GM12878 (cell line): ENCODE measurements around the gene HRC. TPM values are rescaled to one million over a fixed set of nuclear protein-coding genes. Genes with fewer than 3 reads are reported as not detected.
A peak's percentile ranks its signal among the peaks of the same experiment; 100 is the strongest.

Source experiments
- ATAC-seq: fragments of 200-7000 bp; cut with Tn5 transposase; 3 replicates; pipeline ENCODE4 v1.9.1; 2020; ENCODE audit warnings: mild to moderate bottlenecking, moderate library complexity
- BruUV-seq: library from RNA; stranded (reverse); fragments of 400-500 nt; replicated peaks from 2 replicates; lab custom pipeline; 2021; lab: Mats Ljungman, UMichigan
- CTCF ChIA-PET: fragments of 300-600 bp; sonication (Branson Sonifier 250); formaldehyde crosslinking; extraction: SDS; loops from one replicate; lab custom pipeline; 2021; ENCODE audit warnings: inconsistent platforms; lab: Yijun Ruan, JAX
- POLR2A ChIA-PET: fragments of 350-600 bp; formaldehyde crosslinking; extraction: SDS; loops from one replicate; lab custom pipeline; 2021; ENCODE audit warnings: inconsistent platforms; lab: Charles Lee
- RAD21 ChIA-PET: fragments of 300-600 bp; sonication (Branson Sonifier 250); formaldehyde crosslinking; loops from one replicate; lab custom pipeline; 2023; ENCODE audit warnings: antibody characterized with exemption; ENCODE audit not compliant: unreplicated experiment; lab: Charles Lee
- SMC1A ChIA-PET: fragments of 300-600 bp; sonication (Branson Sonifier 250); formaldehyde crosslinking; loops from one replicate; lab custom pipeline; 2023; ENCODE audit not compliant: unreplicated experiment, uncharacterized antibody; lab: Charles Lee
- DNase-seq: peaks from one replicate; pipeline ENCODE4 v3.0.0-alpha.2; 2011; ENCODE audit warnings: low read depth, low spot score
- FAIRE-seq: peaks from 3 replicates; lab custom pipeline; 2011; peaks lifted over from hg19 to GRCh38; lab: Jason Lieb, UNC
- H2AFZ ChIP-seq: 2 replicates; pipeline ENCODE4 v1.6.0; 2011; ENCODE audit warnings: low read depth, low read length, control low read depth; ENCODE audit not compliant: control insufficient read depth
- H3K27ac ChIP-seq: 2 replicates; pipeline ENCODE4 v1.5.1; 2011; ENCODE audit warnings: control low read depth; ENCODE audit not compliant: control insufficient read depth, insufficient read depth
- H3K27me3 ChIP-seq, 2 experiments: replicated peaks in 1 of 2; 2 replicates each; pipeline versions ENCODE4 v1.6.0 to v1.6.1; 2011; ENCODE audit warnings: low read length in 1 of 2; ENCODE audit not compliant: control insufficient read depth in 2 of 2, insufficient read depth in 2 of 2
- H3K36me3 ChIP-seq, 2 experiments: 2 replicates each; pipeline ENCODE4 v1.5.1; 2011; ENCODE audit warnings: low read length in 1 of 2; ENCODE audit not compliant: control insufficient read depth in 2 of 2, insufficient read depth in 2 of 2
- H3K4me1 ChIP-seq: 2 replicates; pipeline ENCODE4 v1.6.1; 2011; ENCODE audit warnings: mild to moderate bottlenecking, low read length, moderate library complexity, mixed read lengths; ENCODE audit not compliant: control insufficient read depth, insufficient read depth
- H3K4me2 ChIP-seq: 2 replicates; pipeline ENCODE4 v1.6.0; 2011; ENCODE audit warnings: control low read depth; ENCODE audit not compliant: control insufficient read depth, insufficient read depth
- H3K4me3 ChIP-seq: fragments of 200-600 bp; sonication (generic); 2 replicates; pipeline ENCODE4 v1.5.1; 2016
- H3K79me2 ChIP-seq: 2 replicates; pipeline ENCODE4 v1.6.0; 2011; ENCODE audit warnings: low read length; ENCODE audit not compliant: control insufficient read depth, insufficient read depth
- H3K9ac ChIP-seq: 2 replicates; pipeline ENCODE4 v1.8.0; 2011; ENCODE audit warnings: low read length, control low read depth, mixed read lengths; ENCODE audit not compliant: control insufficient read depth, insufficient read depth
- H3K9me3 ChIP-seq: replicated peaks from 3 replicates; pipeline ENCODE4 v1.5.1; 2011; ENCODE audit warnings: mild to moderate bottlenecking, low read length; ENCODE audit not compliant: control insufficient read depth, insufficient read depth
- H4K20me1 ChIP-seq: 2 replicates; pipeline ENCODE4 v1.6.0; 2011; ENCODE audit not compliant: control insufficient read depth, insufficient read depth
- BACH1 ChIP-seq: fragments of 450-650 bp; IDR thresholded peaks from 2 replicates; pipeline ENCODE4 v1.6.1; 2017; ENCODE audit warnings: mild to moderate bottlenecking, borderline replicate concordance
- CREM ChIP-seq: IDR thresholded peaks from 2 replicates; pipeline ENCODE4 v1.6.1; 2014; ENCODE audit warnings: antibody characterized with exemption, low read depth
- EP300 ChIP-seq, 2 experiments: fragments of 150-350 bp in 1 of 2; IDR thresholded peaks; 2 replicates each; pipeline ENCODE4 v1.6.1; 2011 to 2012; ENCODE audit warnings: low read depth in 2 of 2, low read length in 2 of 2, borderline replicate concordance in 1 of 2, improper control_type of control experiment in 1 of 2, inconsistent platforms in 1 of 2; ENCODE audit not compliant: control insufficient read depth in 1 of 2
- NFYA ChIP-seq: IDR thresholded peaks from 2 replicates; pipeline ENCODE4 v1.6.1; 2011; ENCODE audit warnings: low read depth, mild to moderate bottlenecking, low read length, improper control_type of control experiment, borderline replicate concordance
- PBX3 ChIP-seq: IDR thresholded peaks from 2 replicates; pipeline ENCODE4 v1.6.1; 2011; ENCODE audit warnings: mild to moderate bottlenecking, low read depth, low read length, moderate library complexity; ENCODE audit not compliant: insufficient replicate concordance
- POLR2A ChIP-seq: IDR thresholded peaks from 2 replicates; pipeline ENCODE4 v1.6.1; 2011; ENCODE audit warnings: low read depth, mild to moderate bottlenecking, low read length
- POLR2AphosphoS5 ChIP-seq: IDR thresholded peaks from 2 replicates; pipeline ENCODE4 v1.6.1; 2011; ENCODE audit warnings: mild to moderate bottlenecking, low read length, inconsistent platforms
- RAD51 ChIP-seq: fragments of 450-650 bp; IDR thresholded peaks from 2 replicates; pipeline ENCODE4 v1.6.1; 2016; ENCODE audit warnings: moderate library complexity, mild to moderate bottlenecking, inconsistent platforms
- ZZZ3 ChIP-seq: IDR thresholded peaks from 2 replicates; pipeline ENCODE4 v1.6.1; 2011; ENCODE audit warnings: low read depth; ENCODE audit not compliant: control insufficient read depth, insufficient read length
- WGBS: methylation state at CpG from one replicate; pipeline ENCODE4 v1.1.6; 2016; ENCODE audit warnings: low lambda C conversion rate; ENCODE audit not compliant: insufficient replicate concordance, insufficient coverage; ENCODE audit errors: missing lambda C conversion rate; 5-methylcytosine and 5-hydroxymethylcytosine counted together
- in situ Hi-C: fragments of 300-500 bp; cut with MboI; formaldehyde crosslinking; loops from 9 replicates; pipeline ENCODE4 v1.14.3; 2018; ENCODE audit warnings: mixed read lengths
- intact Hi-C: fragments of 100-400 bp; cut with micrococcal nuclease; formaldehyde crosslinking; loops from one replicate; pipeline ENCODE4 v1.14.2; 2022; ENCODE audit not compliant: unreplicated experiment
- polyA plus RNA-seq, 11 experiments: library from polyadenylated mRNA; depleted of rRNA in 4 of 11; unstranded in 6 of 11; stranded (reverse) in 5 of 11; fragments of >200 nt; fragmentation: Nextera tagmentation in 4 of 11; fragmentation: Illumina TruSeq in 1 of 11; extraction: Ambion mirVana in 4 of 11; extraction: Trizol in 1 of 11; gene quantifications; 1 replicate in 1 of 11; 2 replicates in 10 of 11; pipeline versions ENCODE4 v1.2.1 to v1.2.3, GENCODE V29; 2011 to 2016; ENCODE audit warnings: inconsistent platforms in 2 of 11, missing spikeins in 2 of 11, low read depth in 1 of 11
- total RNA-seq, 4 experiments: library from RNA; depleted of rRNA in 3 of 4; stranded (reverse); fragments of >200 nt in 3 of 4; fragmentation: Illumina TruSeq in 1 of 4; extraction: Trizol in 1 of 4; gene quantifications; 2 replicates each; pipeline versions ENCODE4 v1.2.1 to v1.2.3, GENCODE V29; 2013 to 2021
- TF ChIP-seq, protein P1 (sequence below): fragments of 450-650 bp; IDR thresholded peaks from 2 replicates; pipeline ENCODE4 v1.6.1; 2016; ENCODE audit warnings: mild to moderate bottlenecking, moderate library complexity, borderline replicate concordance

The HRC gene
- total and polyA plus RNA-seq, 10 of the 15 experiments (the other 5 are each of a cell fraction or from before 2014, with no cell fraction given) = 0.10 TPM; not detected in 9

- Histone ChIP-seq H4K20me1 (no peaks in the 10 kb centered on the region), H3K4me1 (peaks cover 4% of the 10 kb centered on the region), H3K9ac (no peak overlapping the region), H3K27me3 (no peaks in the 10 kb centered on the region), H2AFZ (no peak overlapping the region), H3K27ac (no peak overlapping the region), H3K79me2 (no peaks in the 10 kb centered on the region), H3K4me2 (no peak overlapping the region), H3K36me3 (peaks cover 7 to 37% of the 10 kb centered on the region in 2 experiments), H3K4me3 (no peak overlapping the region), H3K9me3 (no peaks in the 10 kb centered on the region)
- ATAC-seq (no peak), FAIRE-seq (no peak), DNase-seq (no peak)
- ChIA-PET CTCF (interaction anchor here (1.0 to 1.7 kb wide), 3 partner anchors 11 to 90 kb away, joined by 3 to 9 read pairs (median 3); no protein-coding TSS in a partner anchor), POLR2A (interaction anchor here (0.7 kb wide), 1 partner anchor 341 kb away, joined by 8 read pairs; no protein-coding TSS in a partner anchor), SMC1A (no interaction called here), RAD21 (no interaction called here)
- 99% methylated on average over 5 of the region's 5 CpGs for WGBS
- TF ChIP-seq BACH1 (no peak), POLR2AphosphoS5 (peak; percentile 51; the same call in 1 of the 2 replicates), POLR2A (peak; percentile 54)
- BruUV-seq = no TSS peak
- intact Hi-C loops (no loop called here), in situ Hi-C loops (no loop called here)
Measured at GRCh38 chr19:49109051-49109450, 46.1 kb downstream of the HRC start.

DNA sequence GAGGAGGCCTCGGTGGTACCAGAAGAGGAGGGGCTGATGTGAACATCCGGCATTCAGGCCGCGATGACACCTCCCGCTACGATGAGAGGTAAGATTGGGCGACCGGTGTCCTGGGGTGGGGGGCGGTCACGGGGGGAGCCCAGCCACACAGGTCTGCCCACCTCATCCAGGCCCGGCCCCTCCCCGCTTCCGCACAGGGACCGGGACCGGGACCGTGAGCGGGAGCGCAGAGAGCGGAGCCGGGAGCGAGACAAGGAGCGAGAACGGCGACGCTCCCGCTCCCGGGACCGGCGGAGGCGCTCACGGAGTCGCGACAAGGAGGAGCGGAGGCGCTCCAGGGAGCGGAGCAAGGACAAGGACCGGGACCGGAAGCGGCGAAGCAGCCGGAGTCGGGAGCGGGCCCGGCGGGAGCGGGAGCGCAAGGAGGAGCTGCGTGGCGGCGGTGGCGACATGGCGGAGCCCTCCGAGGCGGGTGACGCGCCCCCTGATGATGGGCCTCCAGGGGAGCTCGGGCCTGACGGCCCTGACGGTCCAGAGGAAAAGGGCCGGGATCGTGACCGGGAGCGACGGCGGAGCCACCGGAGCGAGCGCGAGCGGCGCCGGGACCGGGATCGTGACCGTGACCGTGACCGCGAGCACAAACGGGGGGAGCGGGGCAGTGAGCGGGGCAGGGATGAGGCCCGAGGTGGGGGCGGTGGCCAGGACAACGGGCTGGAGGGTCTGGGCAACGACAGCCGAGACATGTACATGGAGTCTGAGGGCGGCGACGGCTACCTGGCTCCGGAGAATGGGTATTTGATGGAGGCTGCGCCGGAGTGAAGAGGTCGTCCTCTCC lies 47.4 kb downstream of the HRC start:
- intact Hi-C loops = no loop called here
- no peak overlapping the region for H2AFZ ChIP-seq
- BruUV-seq = no TSS peak
- H3K79me2 ChIP-seq = no peaks in the 10 kb centered on the region
- H3K36me3 ChIP-seq = peaks cover 7 to 41% of the 10 kb centered on the region in 2 experiments
- FAIRE-seq (no peak), ATAC-seq (no peak), DNase-seq (no peak)
- 92% methylated on average over 78 of the region's 93 CpGs for WGBS
- H3K4me3 ChIP-seq = no peak overlapping the region
- H3K27ac ChIP-seq = no peak overlapping the region
- H3K4me2 ChIP-seq = no peak overlapping the region
- no peaks in the 10 kb centered on the region for H3K9me3 ChIP-seq
- in situ Hi-C loops = no loop called here
- no peaks in the 10 kb centered on the region for H3K4me1 ChIP-seq
- ChIA-PET POLR2A (no interaction called here), RAD21 (no interaction called here), SMC1A (no interaction called here), CTCF (interaction anchor here (1.0 kb wide), 1 partner anchor 91 kb away, joined by 3 read pairs; no protein-coding TSS in a partner anchor)
- no peaks in the 10 kb centered on the region for H4K20me1 ChIP-seq
- H3K27me3 ChIP-seq = no peaks in the 10 kb centered on the region
- H3K9ac ChIP-seq = no peak overlapping the region
- peak; percentile 44; the same call in 1 of the 2 replicates for TF ChIP-seq POLR2A
- no peak for TF ChIP-seq NFYA
- TF ChIP-seq CREM = no peak
- TF ChIP-seq EP300 (IDR thresholded peaks at IDR 0.05; ENCODE audit: borderline replicate concordance in 1 of 2, control insufficient read depth in 1 of 2, low read depth in 2 of 2, low read length in 2 of 2) = no peak
- no peak for TF ChIP-seq RAD51
- TF ChIP-seq, protein P1, sequence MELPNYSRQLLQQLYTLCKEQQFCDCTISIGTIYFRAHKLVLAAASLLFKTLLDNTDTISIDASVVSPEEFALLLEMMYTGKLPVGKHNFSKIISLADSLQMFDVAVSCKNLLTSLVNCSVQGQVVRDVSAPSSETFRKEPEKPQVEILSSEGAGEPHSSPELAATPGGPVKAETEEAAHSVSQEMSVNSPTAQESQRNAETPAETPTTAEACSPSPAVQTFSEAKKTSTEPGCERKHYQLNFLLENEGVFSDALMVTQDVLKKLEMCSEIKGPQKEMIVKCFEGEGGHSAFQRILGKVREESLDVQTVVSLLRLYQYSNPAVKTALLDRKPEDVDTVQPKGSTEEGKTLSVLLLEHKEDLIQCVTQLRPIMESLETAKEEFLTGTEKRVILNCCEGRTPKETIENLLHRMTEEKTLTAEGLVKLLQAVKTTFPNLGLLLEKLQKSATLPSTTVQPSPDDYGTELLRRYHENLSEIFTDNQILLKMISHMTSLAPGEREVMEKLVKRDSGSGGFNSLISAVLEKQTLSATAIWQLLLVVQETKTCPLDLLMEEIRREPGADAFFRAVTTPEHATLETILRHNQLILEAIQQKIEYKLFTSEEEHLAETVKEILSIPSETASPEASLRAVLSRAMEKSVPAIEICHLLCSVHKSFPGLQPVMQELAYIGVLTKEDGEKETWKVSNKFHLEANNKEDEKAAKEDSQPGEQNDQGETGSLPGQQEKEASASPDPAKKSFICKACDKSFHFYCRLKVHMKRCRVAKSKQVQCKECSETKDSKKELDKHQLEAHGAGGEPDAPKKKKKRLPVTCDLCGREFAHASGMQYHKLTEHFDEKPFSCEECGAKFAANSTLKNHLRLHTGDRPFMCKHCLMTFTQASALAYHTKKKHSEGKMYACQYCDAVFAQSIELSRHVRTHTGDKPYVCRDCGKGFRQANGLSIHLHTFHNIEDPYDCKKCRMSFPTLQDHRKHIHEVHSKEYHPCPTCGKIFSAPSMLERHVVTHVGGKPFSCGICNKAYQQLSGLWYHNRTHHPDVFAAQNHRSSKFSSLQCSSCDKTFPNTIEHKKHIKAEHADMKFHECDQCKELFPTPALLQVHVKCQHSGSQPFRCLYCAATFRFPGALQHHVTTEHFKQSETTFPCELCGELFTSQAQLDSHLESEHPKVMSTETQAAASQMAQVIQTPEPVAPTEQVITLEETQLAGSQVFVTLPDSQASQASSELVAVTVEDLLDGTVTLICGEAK = no peak
- no peak for TF ChIP-seq PBX3
- no peak for TF ChIP-seq ZZZ3
